ENCODE results near the gene VENTX. TPM values are rescaled to one million over a fixed set of nuclear protein-coding genes. Genes with fewer than 3 reads are reported as not detected.

Gene VENTX
- total RNA-seq, 4 donors from 2014 or later: 0.17 to 2.3 (median 0.21) TPM; not detected in 1

GRCh38 chr10:133239990-133240389, 2.3 kb downstream of the VENTX start:
- Histone ChIP-seq H3K36me3 (no peaks in the 10 kb centered on the region), H3K27me3 (peaks cover 98% of the 10 kb centered on the region), H3K27ac (no peak overlapping the region), H3K4me1 (peaks cover 41% of the 10 kb centered on the region), H3K9me3 (no peaks in the 10 kb centered on the region), H3K4me3 (no peak overlapping the region)
- no peak for DNase-seq (ENCODE audit: low spot score in 2 of 2)
- TF ChIP-seq CTCF (IDR thresholded peaks at IDR 0.05) (no peak), POLR2A (IDR thresholded peaks at IDR 0.05) (no peak), EP300 (IDR thresholded peaks at IDR 0.05) (no peak)
- 88% methylated on average over 7 of the region's 15 CpGs for WGBS

- Histone ChIP-seq H3K4me3 (no peak overlapping the region), H3K36me3 (no peaks in the 10 kb centered on the region), H3K9me3 (no peaks in the 10 kb centered on the region), H3K27ac (no peak overlapping the region), H3K27me3 (peaks cover 98% of the 10 kb centered on the region), H3K4me1 (peaks cover 25% of the 10 kb centered on the region)
- WGBS: 15% methylated on average over 6 of the region's 25 CpGs
- DNase-seq (ENCODE audit: low spot score in 2 of 2): no peak
- TF ChIP-seq POLR2AphosphoS5 (IDR thresholded peaks at IDR 0.05) (no peak), POLR2A (IDR thresholded peaks at IDR 0.05) (no peak), EP300 (IDR thresholded peaks at IDR 0.05) (no peak), CTCF (IDR thresholded peaks at IDR 0.05) (no peak)
These were observed 4.0 kb downstream of the VENTX start for GRCh38 chr10:133241501-133242205.

- peaks cover 98% of the 10 kb centered on the region for H3K27me3 ChIP-seq
- no peak overlapping the region for H3K4me3 ChIP-seq
- WGBS: 59% methylated on average over 27 of the region's 27 CpGs
- no peak overlapping the region for H3K27ac ChIP-seq
- no peaks in the 10 kb centered on the region for H3K36me3 ChIP-seq
- TF ChIP-seq POLR2AphosphoS5 (IDR thresholded peaks at IDR 0.05) (no peak), CTCF (IDR thresholded peaks at IDR 0.05) (no peak), POLR2A (IDR thresholded peaks at IDR 0.05) (no peak), EP300 (IDR thresholded peaks at IDR 0.05) (no peak)
- H3K4me1 ChIP-seq: peaks cover 14% of the 10 kb centered on the region
- no peaks in the 10 kb centered on the region for H3K9me3 ChIP-seq
- DNase-seq (ENCODE audit: low spot score in 2 of 2): no peak
These were observed 5.1 kb downstream of the VENTX start for GRCh38 chr10:133242611-133243356.

- H3K4me1 ChIP-seq: peaks cover 9% of the 10 kb centered on the region
- DNase-seq (ENCODE audit: low spot score in 2 of 2): no peak
- TF ChIP-seq CTCF (IDR thresholded peaks at IDR 0.05): no peak
- TF ChIP-seq EP300 (IDR thresholded peaks at IDR 0.05): no peak
- TF ChIP-seq POLR2AphosphoS5 (IDR thresholded peaks at IDR 0.05): no peak
- TF ChIP-seq POLR2A (IDR thresholded peaks at IDR 0.05): no peak
- H3K27ac ChIP-seq: no peak overlapping the region
- 47% methylated on average over 10 of the region's 14 CpGs for WGBS
- no peaks in the 10 kb centered on the region for H3K9me3 ChIP-seq
- peaks cover 98% of the 10 kb centered on the region for H3K27me3 ChIP-seq
- H3K36me3 ChIP-seq: no peaks in the 10 kb centered on the region
- H3K4me3 ChIP-seq: no peak overlapping the region
These were observed 5.9 kb downstream of the VENTX start for GRCh38 chr10:133243593-133243992.

Measured in suprapubic skin (tissue), 4 donors.